ENCODE results near the gene RPL39.

GRCh38 chrX:119801253-119802221 is 10.1 kb upstream of the RPL39 start:
- TF ChIP-seq CTCF (conservative IDR thresholded peaks at IDR 0.05; ENCODE audit: low read length) = no peak
- TF ChIP-seq EZH2phosphoT487 (IDR thresholded peaks at IDR 0.05; ENCODE audit: borderline replicate concordance) = no peak
